Stimulated activated CD4-positive, alpha-beta T cell treated with anti-CD3 and anti-CD28 coated beads, Interleukin-4, amount 100 ng/mL, for 48 hours (primary cell): ENCODE data around the gene ARPP19.
"Not testable (repeated sequence)": the region's sequence is repeated elsewhere in the genome, so short reads cannot be mapped to it uniquely, and the experiment has no call there.

ENCODE experiments used
- DNase-seq, 2 donors: peaks; one replicate each; pipeline ENCODE4 v3.0.0-alpha.2; 2020; ENCODE audit warnings: low read depth in 2 of 2

Gene ARPP19, protein sequence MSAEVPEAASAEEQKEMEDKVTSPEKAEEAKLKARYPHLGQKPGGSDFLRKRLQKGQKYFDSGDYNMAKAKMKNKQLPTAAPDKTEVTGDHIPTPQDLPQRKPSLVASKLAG

DNA sequence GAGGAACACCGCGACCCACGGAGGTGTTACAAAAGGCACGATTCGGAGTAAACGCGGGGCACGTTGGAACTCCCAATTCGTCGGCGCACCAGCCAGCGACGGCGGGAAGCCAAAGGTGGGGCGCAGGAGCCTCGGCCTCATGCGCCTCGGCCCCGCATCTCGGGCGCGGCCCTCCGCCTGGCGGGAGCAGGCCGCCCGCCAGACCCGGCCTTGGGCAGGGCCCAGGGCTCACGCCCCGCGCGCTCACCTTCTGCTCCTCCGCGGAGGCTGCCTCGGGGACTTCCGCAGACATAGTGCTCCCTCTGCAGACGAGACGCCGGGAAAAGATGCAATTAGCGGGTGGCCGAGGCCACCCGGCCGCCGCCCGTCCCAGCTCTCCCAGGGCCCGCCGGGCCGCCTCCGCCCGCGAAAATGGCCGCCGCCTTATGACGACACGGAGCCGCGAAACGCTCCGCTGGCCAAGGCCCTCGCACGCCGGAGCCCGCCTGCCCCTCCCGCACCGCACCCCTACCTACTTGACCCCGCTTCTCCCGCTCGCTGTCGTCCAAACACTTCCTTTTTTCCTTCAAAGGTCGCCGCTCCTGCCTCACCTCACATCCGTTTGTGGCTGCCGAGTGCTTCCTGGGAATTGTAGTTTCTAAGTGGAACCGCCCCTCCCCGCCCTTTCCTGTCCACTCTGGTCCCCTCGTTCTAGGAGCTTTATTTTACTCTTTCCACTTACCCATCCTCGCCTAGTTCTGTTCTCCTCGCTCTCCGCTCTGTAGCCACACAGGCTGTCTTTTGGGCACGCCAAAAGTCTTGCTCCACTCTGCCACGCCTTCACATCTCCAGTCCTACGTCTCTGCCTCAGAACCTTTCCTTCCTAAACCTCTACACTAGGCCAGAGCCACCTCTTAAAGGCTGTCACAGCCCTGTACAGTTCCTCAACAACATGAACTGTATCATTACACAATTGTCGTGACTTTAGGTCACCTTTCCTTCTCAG lies at the start of gene ARPP19:
Gene ARPP19, minus strand, starts transcription at position 430 of the 985 bp plus-strand sequence. Its CDS starts 138 bp downstream, at position 292.
- DNase-seq, result peak; percentile 70 to 79

DNA sequence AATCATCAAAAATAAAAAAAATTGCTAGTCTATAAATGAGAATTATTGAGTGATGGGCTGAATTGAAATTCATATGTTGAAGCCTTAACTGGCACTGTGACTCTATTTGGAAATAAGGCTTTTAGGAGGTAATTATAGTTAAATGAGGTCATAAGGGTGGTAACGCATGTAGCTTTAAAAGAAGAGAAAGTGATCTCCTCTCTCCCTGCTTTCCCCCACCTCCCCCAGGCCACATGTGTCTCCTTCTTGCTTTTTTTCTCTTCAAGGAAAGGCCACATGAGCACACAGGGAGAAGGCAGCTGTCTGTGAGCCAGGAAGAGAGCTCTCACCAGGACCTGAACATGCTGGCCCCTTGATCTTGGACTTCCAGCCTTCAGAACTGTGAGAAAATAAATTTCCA lies 48.2 kb upstream of the ARPP19 start:
- no peak for DNase-seq

DNA sequence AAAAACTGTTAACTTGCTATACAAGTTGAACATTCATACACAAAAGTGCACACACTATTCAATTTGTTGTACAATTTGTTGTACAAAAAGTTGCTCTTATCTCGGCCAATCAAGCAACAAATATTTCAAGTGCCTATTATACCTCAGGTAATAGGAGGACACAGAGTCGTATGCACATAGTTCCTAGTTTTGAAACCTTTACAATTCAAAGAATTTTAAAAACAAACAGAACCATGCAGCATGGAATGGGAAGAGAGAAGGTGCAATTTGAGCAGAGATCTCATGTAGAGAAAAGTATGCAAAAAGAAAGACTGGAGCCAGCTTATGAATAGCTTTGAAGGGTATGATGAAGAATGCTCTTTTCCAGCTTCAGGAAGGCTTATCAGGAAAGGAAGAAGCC lies 46.5 kb upstream of the ARPP19 start:
- no peak for DNase-seq

DNA sequence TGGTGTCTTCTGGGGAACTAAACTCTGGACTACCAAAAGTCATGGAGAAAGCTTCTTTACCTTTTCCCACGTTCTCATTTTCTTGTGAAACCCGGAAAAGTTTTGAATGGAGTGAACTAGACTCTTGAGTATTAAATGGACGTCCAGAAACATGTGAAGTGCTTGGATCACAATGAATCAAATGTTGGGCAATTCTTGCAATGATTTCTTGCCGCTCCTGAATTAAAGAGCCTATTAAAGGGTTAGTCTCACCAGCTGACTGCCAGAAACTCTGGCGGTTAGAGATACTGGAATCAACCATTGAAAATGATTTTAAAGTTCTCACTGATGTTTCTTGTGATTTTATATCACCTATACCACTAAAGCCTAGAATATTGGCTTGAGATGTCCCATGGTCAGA lies 40.8 kb upstream of the ARPP19 start:
- DNase-seq, result no peak

DNA sequence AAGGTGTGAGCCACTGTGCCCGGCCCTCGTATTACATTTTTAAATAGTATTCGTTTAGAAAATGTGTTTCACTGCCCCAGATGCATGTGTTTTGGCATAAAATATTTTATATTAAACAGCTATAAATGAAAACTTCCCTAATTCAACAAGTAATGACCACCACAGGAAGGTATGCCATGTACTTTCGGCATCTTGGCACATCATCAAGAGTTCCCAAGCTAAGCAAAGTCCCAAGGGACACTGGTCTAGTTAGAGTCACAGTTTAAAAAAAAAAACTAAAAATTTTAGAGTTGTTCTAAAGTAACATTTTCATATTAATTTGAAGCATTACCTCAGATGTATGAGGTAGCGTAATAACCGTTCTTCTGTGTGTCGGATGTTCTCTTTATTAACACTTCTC lies 15.6 kb upstream of the ARPP19 start:
- no peak for DNase-seq

DNA sequence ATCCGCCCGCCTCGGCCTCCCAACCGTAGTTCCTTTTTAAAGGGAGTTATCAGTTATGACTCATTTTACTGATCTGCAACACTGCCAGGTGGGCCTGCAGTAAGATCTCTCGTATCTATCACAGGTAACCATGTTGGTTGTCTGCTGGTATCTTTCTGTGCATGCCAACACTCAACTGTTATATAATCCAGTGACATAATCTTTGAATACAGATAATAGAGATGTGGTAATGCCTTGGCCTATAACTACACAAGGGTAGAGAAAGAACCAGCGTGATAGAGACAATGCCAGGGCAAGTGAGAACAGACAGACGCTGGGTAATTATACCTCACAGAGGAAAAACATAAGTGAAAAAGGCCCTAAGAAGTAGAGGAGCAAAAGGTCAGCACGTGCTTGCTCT lies 11.0 kb upstream of the ARPP19 start:
- DNase-seq, result no peak

DNA sequence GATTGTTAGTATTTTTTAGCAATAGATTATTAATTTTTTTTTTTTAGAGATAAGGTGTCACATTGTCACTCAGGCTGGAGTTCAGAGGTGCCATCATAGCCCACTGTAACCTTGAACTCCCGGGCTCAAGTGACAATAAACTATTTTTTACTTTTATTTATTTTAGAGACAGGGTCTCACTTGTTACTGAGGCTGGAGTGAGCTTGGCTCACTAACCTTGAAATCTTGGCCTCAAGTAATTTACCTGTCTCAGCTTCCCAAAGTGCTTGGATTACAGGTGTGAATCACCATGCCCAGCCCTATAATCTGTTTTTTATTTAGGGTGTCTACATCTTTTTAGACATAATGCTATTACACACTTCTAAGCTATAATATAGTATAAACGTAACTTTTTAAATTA lies 7.9 kb upstream of the ARPP19 start:
- no peak for DNase-seq

DNA sequence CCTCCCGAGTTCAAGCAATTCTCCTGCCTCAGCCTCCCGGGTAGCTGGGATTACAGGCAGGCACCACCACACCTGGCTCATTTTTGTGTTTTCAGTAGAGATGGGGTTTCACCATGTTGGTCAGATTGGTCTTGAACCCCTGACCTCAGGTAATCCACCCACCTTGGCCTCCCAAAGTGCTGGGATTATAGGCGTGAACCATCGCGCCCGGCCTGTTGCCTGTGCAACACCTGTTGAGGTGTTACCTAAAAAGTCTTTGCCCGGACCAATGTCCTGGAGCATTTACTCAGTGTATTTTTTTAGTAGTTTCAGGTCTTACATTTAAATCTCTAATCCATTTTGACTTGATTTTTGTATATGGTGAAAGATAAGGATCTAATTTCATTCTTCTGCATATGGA lies 6.7 kb upstream of the ARPP19 start:
- DNase-seq, result not testable (repeated sequence)

DNA sequence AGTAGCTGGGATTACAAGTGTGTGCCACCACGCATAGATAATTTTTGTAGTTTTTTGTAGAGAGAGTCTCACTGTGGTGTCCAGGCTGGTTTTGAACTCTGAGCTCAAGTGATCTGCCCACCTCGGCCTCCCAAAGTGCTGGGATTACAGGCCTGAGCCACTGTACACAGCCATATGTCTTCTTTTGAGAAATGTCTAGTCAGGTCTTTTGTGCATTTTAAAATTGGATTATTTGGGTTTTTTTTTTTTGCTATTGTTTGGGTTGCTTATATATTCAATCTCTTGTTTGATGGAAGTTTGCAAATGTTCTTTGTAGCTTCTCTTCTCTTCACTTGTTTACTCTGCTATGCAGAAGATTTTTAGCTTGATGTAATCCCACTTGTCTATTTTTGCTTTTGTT lies 6.2 kb upstream of the ARPP19 start:
- DNase-seq, result no peak

DNA sequence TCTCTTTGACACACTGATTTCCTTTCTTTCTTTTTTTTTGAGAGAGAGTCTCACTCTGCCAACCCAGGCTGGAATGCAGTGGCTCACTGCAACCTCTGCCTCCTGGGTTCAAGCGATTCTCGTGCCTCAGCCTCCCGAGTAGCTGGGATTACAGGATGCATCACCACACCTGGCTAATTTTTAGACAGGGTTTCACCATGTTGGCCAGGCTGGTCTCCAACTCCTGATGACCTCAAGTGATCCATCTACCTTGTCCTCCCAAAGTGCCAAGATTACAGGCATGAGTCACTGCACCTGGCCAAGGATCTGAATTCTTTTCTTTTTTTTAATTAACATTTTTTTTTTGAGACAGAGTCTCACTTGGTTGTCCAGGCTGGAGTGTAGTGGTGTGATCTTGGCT lies 5.8 kb upstream of the ARPP19 start:
- not testable (repeated sequence) for DNase-seq

DNA sequence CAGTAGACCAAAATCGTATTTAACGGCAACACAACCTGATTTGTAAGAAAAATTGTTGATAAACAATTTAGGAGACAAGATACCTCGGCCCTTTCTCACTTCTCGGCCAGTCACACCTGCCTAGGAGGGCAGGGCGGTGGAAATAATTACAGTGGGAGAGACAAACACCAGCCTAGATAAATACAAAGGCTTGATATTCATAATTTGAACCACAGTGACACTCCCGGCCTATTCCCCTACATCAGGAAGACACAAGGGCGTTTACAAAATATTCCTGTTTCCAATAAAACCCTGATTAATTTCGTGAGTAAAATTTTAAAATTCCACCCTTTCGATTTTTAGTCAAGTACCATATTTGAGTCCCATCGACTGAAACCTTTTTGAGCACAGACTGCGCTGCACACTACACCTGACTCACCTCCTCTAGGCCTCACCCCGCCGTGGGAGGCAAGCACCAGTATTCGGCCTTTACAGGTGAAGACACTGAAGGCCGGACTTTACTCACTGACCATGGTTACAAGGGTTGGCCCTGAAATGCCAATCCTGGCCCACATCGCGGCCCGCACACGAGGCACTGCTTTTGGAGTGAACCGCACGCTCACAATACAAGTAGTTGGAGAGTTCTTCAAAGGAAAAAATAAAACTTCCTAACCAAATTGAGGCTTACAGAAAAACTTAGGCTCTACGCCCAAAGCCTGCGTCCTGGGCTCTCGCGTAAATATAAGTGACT lies 794 bp downstream of the ARPP19 start:
- DNase-seq, result peak; percentile 31 to 40

DNA sequence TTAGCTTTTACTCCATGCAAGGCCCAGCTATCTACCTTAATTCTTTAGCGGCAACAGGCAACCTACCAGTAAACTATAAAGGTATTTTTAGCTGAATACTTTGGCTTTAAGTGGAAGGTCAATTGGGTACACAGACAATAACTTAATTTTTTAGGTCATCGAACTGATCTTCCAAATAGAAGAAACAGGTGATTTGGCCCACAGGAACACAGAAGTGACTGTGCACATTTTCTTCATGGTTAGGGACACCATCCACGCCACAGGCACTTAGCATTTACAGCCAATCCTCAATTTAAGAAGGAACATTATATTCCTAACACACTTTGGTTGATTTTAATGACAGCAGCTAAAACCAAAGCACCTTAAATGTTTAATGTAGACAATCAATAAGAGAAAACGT lies 1.9 kb downstream of the ARPP19 start:
- no peak for DNase-seq

DNA sequence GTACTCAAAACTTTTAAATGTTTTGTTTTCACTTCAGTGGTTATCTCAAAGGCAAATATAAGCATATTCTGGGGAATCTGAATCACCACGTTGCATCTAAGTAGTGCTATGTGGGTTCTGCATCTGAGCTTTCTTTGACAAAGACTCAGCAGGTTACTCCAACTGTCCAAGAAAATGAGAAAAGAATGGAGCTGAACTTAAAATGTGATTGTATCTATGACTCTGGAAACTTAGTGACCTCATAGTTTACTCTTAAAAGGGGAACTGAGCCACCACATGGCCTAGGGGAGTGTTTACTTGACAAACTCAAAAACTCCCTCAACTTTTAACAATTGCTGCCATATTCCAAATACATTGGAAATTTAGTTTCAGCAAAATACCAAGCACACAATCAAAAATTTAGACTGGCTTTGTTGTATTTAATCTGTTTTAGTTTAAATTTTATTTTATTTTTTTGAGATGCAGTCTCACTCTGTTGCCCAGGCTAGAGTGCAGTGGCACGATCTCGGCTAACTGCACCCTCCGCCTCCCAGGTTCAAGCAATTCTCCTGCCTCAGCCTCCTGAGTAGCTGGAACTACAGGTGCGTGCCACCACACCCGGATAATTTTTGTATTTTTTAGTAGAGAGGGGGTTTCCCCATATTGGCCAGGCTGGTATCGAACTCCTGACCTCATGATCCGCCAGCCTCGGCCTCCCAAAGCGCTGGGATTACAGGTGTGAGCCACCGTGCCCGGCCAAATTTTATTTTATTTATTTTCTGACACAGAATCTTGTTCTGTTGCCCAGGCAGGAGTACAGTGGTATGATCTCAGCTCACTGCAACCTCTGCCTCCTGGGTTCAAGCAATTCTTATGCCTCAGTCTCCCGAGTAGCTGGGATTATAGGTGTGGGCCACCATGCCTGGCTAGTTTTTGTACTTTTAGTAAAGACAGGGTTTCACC lies 3.1 kb downstream of the ARPP19 start:
- not testable (repeated sequence) for DNase-seq

DNA sequence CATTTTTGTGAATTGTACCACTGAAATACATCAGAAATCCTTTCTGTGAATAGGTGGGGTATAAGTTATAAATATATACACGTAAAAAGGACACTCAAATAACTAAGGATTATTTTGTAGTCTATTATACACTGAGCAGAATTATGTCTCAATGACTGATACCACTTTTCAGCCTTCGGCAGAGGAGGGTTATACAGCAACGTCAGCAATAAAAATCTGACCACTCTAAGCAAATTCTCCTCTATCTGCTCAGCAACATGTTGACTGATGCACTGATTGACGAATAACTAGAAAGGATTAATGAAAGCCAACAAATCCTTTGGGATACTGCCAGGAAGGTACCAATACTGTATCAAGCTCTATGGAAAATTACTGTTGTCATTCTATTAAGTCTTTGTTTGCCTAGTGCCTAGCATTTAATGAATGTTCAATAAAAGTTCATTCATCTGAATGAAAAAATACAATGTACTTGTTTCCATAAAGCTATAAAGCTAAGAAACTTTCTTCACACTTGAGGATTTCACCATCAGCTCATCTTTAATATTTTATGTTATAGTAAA lies 5.2 kb downstream of the ARPP19 start:
- DNase-seq, result no peak

DNA sequence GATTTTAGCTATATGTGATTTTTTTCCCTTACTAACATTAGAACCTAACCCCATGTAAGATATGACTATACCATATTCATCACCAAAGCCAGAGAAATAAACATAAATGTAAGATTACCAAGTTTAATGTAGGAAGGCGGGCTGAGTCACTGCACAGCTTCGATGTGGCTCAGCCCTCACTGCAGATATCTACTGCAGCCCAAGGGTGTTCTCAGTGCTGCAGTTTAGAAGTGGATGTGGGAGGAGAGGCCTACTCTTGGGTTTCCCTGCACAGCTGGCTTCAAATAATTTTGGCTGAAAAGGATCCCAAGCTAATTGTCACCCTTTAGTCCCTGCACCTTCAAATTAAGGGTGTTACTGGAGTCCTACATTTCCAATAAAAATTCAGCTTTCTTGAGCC lies 9.3 kb downstream of the ARPP19 start:
- peak; percentile 47 to 53 for DNase-seq

DNA sequence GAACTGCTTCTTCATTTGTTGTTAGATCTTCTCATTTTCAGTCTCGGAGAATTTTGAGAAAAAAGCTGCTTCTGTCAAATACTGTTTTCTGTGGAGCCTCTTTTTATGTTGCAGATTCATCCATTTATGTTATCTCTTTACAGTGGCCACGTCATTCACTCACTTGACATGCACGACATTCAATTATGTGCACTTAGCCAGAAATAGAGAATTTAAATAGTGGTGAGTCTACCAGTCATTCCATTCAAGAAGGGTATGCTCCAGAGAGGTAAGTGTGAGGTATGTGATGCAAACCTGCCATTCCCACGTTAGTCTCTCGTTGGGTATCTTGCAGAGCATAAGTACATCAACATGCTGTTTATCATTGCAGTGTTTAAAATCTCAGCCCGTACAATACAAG lies 9.8 kb downstream of the ARPP19 start:
- peak in 1 of 2 donors; percentile 7 for DNase-seq

DNA sequence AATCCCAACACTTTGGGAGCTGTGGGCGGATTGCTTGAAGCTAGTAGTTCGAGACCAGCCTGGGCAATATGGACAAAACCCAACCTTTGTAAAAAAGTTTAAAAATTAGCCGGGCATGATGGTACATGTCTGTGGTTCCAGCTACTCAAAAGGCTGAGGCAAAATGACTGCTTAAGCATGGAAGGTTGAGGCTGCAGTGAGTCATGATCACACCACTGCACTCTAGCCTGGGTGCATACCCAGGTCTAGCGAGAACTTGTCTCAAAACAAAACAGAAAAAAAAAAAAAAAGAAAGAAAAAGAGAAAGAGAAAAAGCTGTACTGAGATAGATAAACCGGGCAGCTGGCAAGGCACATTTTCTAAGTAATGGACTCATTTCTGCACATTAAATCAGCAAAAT lies 10.6 kb downstream of the ARPP19 start:
- peak; percentile 19 to 54 for DNase-seq

DNA sequence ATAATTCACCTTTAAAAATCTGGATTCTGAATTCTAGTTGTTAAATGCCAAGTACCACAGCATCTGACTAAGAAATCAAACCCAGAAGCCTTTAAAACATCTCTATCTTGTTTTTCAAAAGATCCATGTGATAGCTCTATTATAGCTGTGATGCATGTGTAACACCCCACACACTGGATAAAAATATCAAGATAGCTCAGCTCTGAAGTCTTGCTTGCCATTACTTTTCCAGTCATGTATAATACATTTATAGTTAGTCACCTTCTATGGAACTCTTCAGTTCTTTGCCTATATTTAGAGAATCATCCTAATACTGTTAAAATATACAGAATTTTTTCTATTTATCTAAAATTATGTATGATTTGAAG lies 11.6 kb downstream of the ARPP19 start:
- no peak for DNase-seq

DNA sequence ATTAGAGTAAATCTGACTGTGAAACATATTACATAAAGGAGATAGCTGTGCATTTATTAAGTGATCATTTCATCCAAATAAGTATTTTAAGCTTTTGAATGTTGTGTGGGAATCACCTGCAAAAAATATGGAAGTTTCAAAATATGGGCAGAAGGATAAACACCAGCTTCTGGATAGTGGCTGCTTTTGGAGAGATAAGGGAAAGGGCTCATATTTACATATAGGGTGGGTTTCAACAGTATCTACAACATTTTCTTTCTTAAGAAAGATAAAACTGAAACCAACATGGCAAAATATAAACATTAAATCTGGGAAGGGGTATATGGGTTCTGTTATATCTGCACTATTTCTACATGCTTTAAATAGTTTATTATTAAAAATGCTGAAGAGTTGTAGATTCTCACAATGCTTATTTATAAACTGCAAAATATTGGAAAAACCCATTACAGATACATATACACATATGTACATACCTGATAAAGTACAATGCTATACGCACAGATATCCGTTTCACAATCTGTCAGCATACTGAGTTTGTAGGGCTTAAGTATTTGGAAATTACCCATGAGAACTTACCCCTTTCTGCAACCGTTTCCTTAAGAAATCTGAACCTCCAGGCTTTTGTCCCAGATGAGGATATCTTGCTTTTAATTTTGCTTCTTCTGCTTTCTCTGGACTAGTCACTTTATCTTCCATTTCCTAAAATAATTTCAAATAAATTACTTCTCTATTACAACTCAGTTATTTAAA lies 12.1 kb downstream of the ARPP19 start:
- DNase-seq, result no peak

DNA sequence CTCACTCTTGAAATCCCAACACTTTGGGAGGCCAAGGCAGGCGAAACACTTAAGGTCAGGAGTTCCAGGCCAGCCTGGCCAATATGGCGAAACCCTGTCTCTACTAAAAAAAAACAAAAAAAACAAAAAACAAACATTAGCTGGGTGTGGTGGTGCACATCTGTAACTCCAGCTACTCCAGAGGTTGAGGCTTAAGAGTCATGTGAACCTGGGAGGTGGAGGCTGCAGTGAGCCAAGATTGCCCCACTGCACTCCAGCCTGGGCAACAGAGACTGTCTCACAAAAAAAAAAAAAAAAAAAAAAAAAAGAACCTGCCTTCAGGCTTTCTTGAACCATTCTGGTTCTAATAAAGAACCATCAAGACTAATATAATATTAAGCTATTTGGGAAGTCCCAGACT lies 16.5 kb downstream of the ARPP19 start:
- DNase-seq, result no peak

DNA sequence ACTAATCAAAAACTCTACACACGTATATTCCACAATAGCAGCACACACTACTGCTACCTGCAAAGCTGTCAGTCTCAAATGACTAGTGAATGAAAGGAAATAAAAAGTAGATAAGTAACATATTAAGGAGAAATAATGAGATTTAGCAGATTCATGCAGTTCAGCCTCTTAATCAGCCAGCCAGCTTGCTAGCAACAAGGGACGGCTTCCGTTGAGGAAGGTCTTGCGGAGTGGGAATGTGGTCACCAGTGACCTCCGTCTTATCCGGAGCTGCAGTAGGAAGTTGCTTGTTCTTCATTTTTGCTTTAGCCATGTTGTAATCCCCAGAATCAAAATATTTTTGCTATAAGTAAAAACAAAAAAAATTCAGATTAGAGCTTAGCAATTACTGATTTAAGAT lies 17.1 kb downstream of the ARPP19 start:
- no peak for DNase-seq
